ENCODE measurements around the gene KLF16.

Gene KLF16

GRCh38 chr19:1818549-1819195, 44.7 kb downstream of the KLF16 start:
- no peak for DNase-seq

- DNase-seq, result no peak
Measured at GRCh38 chr19:1817553-1818179, 45.7 kb downstream of the KLF16 start.

GRCh38 chr19:1816530-1817298, 46.7 kb downstream of the KLF16 start:
- DNase-seq, result no peak

GRCh38 chr19:1815605-1816529, 47.5 kb downstream of the KLF16 start:
- no peak for DNase-seq

GRCh38 chr19:1814833-1815604, 48.4 kb downstream of the KLF16 start:
- DNase-seq, result no peak

- no peak for DNase-seq
Measured at GRCh38 chr19:1814391-1814790, 49.0 kb downstream of the KLF16 start.

- DNase-seq, result no peak
Measured at GRCh38 chr19:1813192-1814182, 49.9 kb downstream of the KLF16 start.

- peak; percentile 83 for DNase-seq
Measured at GRCh38 chr19:1812426-1813191, 50.8 kb downstream of the KLF16 start.

GRCh38 chr19:1811942-1812425, 51.4 kb downstream of the KLF16 start, which contains the start of gene ATP8B3:
Gene ATP8B3 (minus strand): TSS chr19:1812276. CDS start chr19:1811736, 540 bp downstream.
- DNase-seq, result no peak

- no peak for DNase-seq
Measured at GRCh38 chr19:1811472-1811894, 51.9 kb downstream of the KLF16 start.

GRCh38 chr19:1810439-1811160, 52.8 kb downstream of the KLF16 start:
- DNase-seq, result no peak

- DNase-seq, result no peak
Measured at GRCh38 chr19:1809678-1810077, 53.7 kb downstream of the KLF16 start.

- DNase-seq, result no peak
Measured at GRCh38 chr19:1808395-1808731, 55.0 kb downstream of the KLF16 start.

GRCh38 chr19:1807695-1808394, 55.5 kb downstream of the KLF16 start:
- DNase-seq, result no peak

GRCh38 chr19:1807030-1807694, 56.2 kb downstream of the KLF16 start:
- DNase-seq, result no peak

GRCh38 chr19:1806184-1807029, 57.0 kb downstream of the KLF16 start:
- no peak for DNase-seq

Data from amniotic stem cell (primary cell).